ENCODE measurements around the gene IGFL1.

Gene IGFL1

DNA sequence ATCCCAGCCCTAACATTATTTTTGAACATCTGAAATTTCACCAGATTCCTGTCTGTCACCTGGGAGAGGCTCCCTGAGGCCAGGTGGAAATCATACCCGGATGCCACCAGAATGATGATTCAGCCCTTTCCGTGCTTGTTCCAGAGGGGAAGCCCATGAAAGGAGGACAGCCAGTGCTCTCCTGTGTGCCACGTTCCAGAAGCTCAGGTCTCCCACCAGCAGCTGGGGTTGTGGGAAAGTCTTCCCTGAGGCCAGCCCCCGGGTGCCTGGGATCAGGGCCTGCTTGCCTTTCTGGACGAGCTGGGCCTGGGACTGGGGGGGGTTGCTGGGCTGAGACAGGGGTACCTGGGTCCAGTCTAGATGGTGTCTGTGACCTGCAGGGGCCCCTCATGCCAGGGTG, 25.5 kb upstream of the IGFL1 start:
- WGBS, 2 donors (ENCODE audit: extremely low coverage in 2 of 2, insufficient read length in 2 of 2, insufficient replicate concordance in 1 of 2): no CpG with 5 or more reads among the region's 5 CpGs
- Histone ChIP-seq H4K8ac (ENCODE audit: low read depth, low read length) (no peak overlapping the region), H2AK5ac (ENCODE audit: low read depth, low read length) (peak overlapping the region; percentile 54)

DNA sequence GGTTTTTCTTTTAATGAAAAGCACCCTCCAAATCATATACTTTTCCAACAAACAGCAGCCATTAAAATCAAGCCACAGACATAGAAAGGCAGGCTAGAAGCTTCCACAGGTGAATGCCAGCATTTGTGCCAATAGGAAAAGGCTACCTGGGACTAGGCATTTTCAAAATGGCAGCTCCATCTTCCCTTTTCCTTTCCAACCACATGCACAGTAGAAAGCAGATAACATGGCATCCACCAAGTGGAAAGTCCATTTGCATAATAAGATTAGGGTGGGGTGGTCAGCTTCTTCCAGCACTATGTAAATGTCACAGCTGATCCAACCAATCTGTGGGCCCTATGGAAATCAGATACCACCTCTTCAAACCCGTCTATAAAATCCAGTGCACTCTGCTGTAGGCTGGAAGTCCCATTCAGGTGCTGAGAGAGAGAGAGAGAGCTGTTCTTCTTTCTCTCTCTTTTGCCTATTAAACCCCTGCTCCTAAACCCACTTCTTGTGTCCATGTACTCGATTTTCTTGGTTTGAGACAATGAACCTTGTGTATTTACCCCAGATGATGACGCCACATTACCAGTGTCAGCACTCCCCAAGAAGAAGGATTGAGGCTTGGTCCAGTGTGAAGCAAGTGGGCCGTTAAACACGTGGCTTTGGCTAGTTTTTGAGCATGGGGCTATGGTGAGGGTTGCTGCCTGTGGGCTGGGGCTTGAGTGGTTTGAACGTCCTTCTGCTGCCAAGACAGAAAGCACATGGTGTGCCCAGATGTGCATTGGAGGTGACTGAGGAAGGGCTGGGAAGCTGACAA, 24.2 kb upstream of the IGFL1 start:
- H3K4ac ChIP-seq (ENCODE audit: low read length): no peak overlapping the region
- H2BK12ac ChIP-seq (ENCODE audit: low read length): no peak overlapping the region
- no peak overlapping the region for H2AK5ac ChIP-seq (ENCODE audit: low read depth, low read length)
- H2BK5ac ChIP-seq (ENCODE audit: low read length): no peak overlapping the region
- H3K9ac ChIP-seq (ENCODE audit: low read depth, low read length, poor library complexity): no peak overlapping the region
- no peak overlapping the region for H3K4me2 ChIP-seq (ENCODE audit: insufficient read depth, low read length, poor library complexity, severe bottlenecking)
- H2BK15ac ChIP-seq (ENCODE audit: low read length): no peak overlapping the region
- no peak overlapping the region for H2BK120ac ChIP-seq (ENCODE audit: low read depth, low read length)
- no CpG with 5 or more reads among the region's 6 CpGs for WGBS, 2 donors (ENCODE audit: extremely low coverage in 2 of 2, insufficient read length in 2 of 2, insufficient replicate concordance in 1 of 2)
- no peak overlapping the region for H3K27ac ChIP-seq (replicated peaks; ENCODE audit: low read length)
- H3K14ac ChIP-seq (ENCODE audit: low read length): no peak overlapping the region
- H3K4me3 ChIP-seq (ENCODE audit: low read length in 2 of 2): no peak overlapping the region
- no peaks in the 10 kb centered on the region for H3K4me1 ChIP-seq (ENCODE audit: control insufficient read depth in 2 of 2, insufficient read depth in 1 of 2, low read depth in 1 of 2, low read length in 2 of 2)
- no peak overlapping the region for H3K18ac ChIP-seq (ENCODE audit: low read length)
- H4K91ac ChIP-seq (ENCODE audit: low read depth, low read length, poor library complexity): no peak overlapping the region
- H4K8ac ChIP-seq (ENCODE audit: low read depth, low read length): no peak overlapping the region
- peaks cover 0 to 4% of the 10 kb centered on the region in 2 donors for H3K9me3 ChIP-seq (replicated peaks in 1 of 2; ENCODE audit: control insufficient read depth in 2 of 2, insufficient read depth in 1 of 2, low read depth in 1 of 2, low read length in 2 of 2)
- H3K79me1 ChIP-seq (ENCODE audit: low read depth, low read length): no peaks in the 10 kb centered on the region
- H3K27me3 ChIP-seq (ENCODE audit: control insufficient read depth in 3 of 3, insufficient read depth in 3 of 3, low read depth in 1 of 3, low read length in 3 of 3): peaks cover 0 to 24% (median 0%) of the 10 kb centered on the region in 3 experiments
- no peak overlapping the region for H2AFZ ChIP-seq (ENCODE audit: low read length)
- H3K36me3 ChIP-seq (replicated peaks in 1 of 2; ENCODE audit: control insufficient read depth in 2 of 2, insufficient read depth in 2 of 2, low read length in 2 of 2): no peaks in the 10 kb centered on the region
- DNase-seq (ENCODE audit: low spot score): no peak
- H3K23ac ChIP-seq (ENCODE audit: low read depth, low read length, poor library complexity): no peak overlapping the region

More for the DNA sequence above, 25.5 kb upstream of the IGFL1 start:
- Histone ChIP-seq H3K23ac (ENCODE audit: low read depth, low read length, poor library complexity) (no peak overlapping the region), H2BK120ac (ENCODE audit: low read depth, low read length) (no peak overlapping the region), H3K4ac (ENCODE audit: low read length) (no peak overlapping the region), H3K18ac (ENCODE audit: low read length) (peak overlapping the region; percentile 17), H4K91ac (ENCODE audit: low read depth, low read length, poor library complexity) (no peak overlapping the region), H3K4me3 (ENCODE audit: low read length in 2 of 2) (no peak overlapping the region), H3K36me3 (replicated peaks in 1 of 2; ENCODE audit: control insufficient read depth in 2 of 2, insufficient read depth in 2 of 2, low read length in 2 of 2) (no peaks in the 10 kb centered on the region), H3K27ac (replicated peaks; ENCODE audit: low read length) (no peak overlapping the region), H3K9ac (ENCODE audit: low read depth, low read length, poor library complexity) (no peak overlapping the region), H2BK5ac (ENCODE audit: low read length) (no peak overlapping the region), H3K27me3 (ENCODE audit: control insufficient read depth in 3 of 3, insufficient read depth in 3 of 3, low read depth in 1 of 3, low read length in 3 of 3) (peaks cover 0 to 18% (median 0%) of the 10 kb centered on the region in 3 experiments), H2BK15ac (ENCODE audit: low read length) (peak overlapping the region; percentile 68), H3K14ac (ENCODE audit: low read length) (peak overlapping the region; percentile 72), H3K4me2 (ENCODE audit: insufficient read depth, low read length, poor library complexity, severe bottlenecking) (no peak overlapping the region), H3K79me1 (ENCODE audit: low read depth, low read length) (no peaks in the 10 kb centered on the region), H2BK12ac (ENCODE audit: low read length) (no peak overlapping the region), H3K4me1 (ENCODE audit: control insufficient read depth in 2 of 2, insufficient read depth in 1 of 2, low read depth in 1 of 2, low read length in 2 of 2) (no peaks in the 10 kb centered on the region), H2AFZ (ENCODE audit: low read length) (no peak overlapping the region), H3K9me3 (replicated peaks in 1 of 2; ENCODE audit: control insufficient read depth in 2 of 2, insufficient read depth in 1 of 2, low read depth in 1 of 2, low read length in 2 of 2) (peaks cover 0 to 4% of the 10 kb centered on the region in 2 donors)
- no peak for DNase-seq (ENCODE audit: low spot score)

DNA sequence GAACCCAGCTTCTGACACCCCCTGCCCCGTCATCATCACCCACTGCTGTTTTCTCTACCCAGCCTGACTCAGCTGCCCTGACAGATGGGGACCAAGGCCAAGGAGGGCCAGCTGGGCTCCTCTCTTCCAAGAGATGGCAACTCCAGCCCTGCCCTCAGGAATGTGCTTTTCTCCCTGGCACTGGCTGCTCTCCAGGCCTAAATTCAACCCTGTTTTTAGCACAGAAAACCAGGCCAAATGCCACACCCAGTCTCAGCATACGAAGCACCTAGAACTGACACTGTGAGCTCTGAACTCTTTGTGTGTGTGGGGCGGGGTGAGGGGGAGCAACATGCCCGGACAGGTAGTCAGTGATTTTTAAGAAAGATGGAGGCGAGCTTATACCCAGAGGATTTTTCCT, 23.4 kb upstream of the IGFL1 start:
- Histone ChIP-seq H2BK12ac (ENCODE audit: low read length) (no peak overlapping the region), H3K18ac (ENCODE audit: low read length) (peak overlapping the region; percentile 16), H3K4ac (ENCODE audit: low read length) (no peak overlapping the region), H2BK120ac (ENCODE audit: low read depth, low read length) (no peak overlapping the region), H3K4me1 (ENCODE audit: control insufficient read depth in 2 of 2, insufficient read depth in 1 of 2, low read depth in 1 of 2, low read length in 2 of 2) (peaks cover 0 to under 1% of the 10 kb centered on the region in 2 donors), H2BK5ac (ENCODE audit: low read length) (no peak overlapping the region), H3K36me3 (replicated peaks in 1 of 2; ENCODE audit: control insufficient read depth in 2 of 2, insufficient read depth in 2 of 2, low read length in 2 of 2) (no peaks in the 10 kb centered on the region), H3K4me2 (ENCODE audit: insufficient read depth, low read length, poor library complexity, severe bottlenecking) (no peak overlapping the region), H3K14ac (ENCODE audit: low read length) (no peak overlapping the region), H4K8ac (ENCODE audit: low read depth, low read length) (no peak overlapping the region), H2AK5ac (ENCODE audit: low read depth, low read length) (no peak overlapping the region), H3K27me3 (ENCODE audit: control insufficient read depth in 3 of 3, insufficient read depth in 3 of 3, low read depth in 1 of 3, low read length in 3 of 3) (peaks cover 0 to 25% (median 0%) of the 10 kb centered on the region in 3 experiments), H3K4me3 (ENCODE audit: low read length in 2 of 2) (no peak overlapping the region), H4K91ac (ENCODE audit: low read depth, low read length, poor library complexity) (no peak overlapping the region), H3K9ac (ENCODE audit: low read depth, low read length, poor library complexity) (no peak overlapping the region), H3K23ac (ENCODE audit: low read depth, low read length, poor library complexity) (no peak overlapping the region), H2BK15ac (ENCODE audit: low read length) (no peak overlapping the region), H3K9me3 (replicated peaks in 1 of 2; ENCODE audit: control insufficient read depth in 2 of 2, insufficient read depth in 1 of 2, low read depth in 1 of 2, low read length in 2 of 2) (peaks cover 0 to 5% of the 10 kb centered on the region in 2 donors), H3K79me1 (ENCODE audit: low read depth, low read length) (no peaks in the 10 kb centered on the region), H2AFZ (ENCODE audit: low read length) (no peak overlapping the region), H3K27ac (replicated peaks; ENCODE audit: low read length) (no peak overlapping the region)
- DNase-seq (ENCODE audit: low spot score): no peak
- no CpG with 5 or more reads among the region's 5 CpGs for WGBS, 2 donors (ENCODE audit: extremely low coverage in 2 of 2, insufficient read length in 2 of 2, insufficient replicate concordance in 1 of 2)

DNA sequence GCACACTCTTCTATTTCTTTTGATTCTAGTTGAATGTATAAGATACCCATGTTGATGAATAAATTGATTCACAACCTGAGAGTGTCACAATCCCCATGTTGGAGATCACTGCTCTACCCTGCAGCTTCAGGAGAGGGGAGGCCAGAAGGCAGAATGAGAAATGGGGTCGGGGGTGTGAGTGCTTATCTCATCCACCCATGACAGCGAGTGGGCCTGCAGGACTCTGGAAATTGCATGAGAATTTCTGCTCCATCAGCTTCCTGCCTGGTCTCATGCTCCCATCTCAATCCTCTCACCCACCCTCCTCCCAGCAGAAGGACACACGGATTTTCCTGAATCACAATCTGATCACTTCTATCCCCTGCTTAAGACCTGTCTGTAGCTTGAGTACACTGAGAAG, 22.9 kb upstream of the IGFL1 start:
- H3K4me1 ChIP-seq (ENCODE audit: control insufficient read depth in 2 of 2, insufficient read depth in 1 of 2, low read depth in 1 of 2, low read length in 2 of 2): peaks cover 0 to 3% of the 10 kb centered on the region in 2 donors
- no CpG with 5 or more reads among the region's 3 CpGs for WGBS, 2 donors (ENCODE audit: extremely low coverage in 2 of 2, insufficient read length in 2 of 2, insufficient replicate concordance in 1 of 2)

More for the DNA sequence above, 22.9 kb upstream of the IGFL1 start:
- Histone ChIP-seq H3K79me1 (ENCODE audit: low read depth, low read length) (no peaks in the 10 kb centered on the region), H2BK12ac (ENCODE audit: low read length) (no peak overlapping the region), H3K36me3 (replicated peaks in 1 of 2; ENCODE audit: control insufficient read depth in 2 of 2, insufficient read depth in 2 of 2, low read length in 2 of 2) (no peaks in the 10 kb centered on the region), H3K4me3 (ENCODE audit: low read length in 2 of 2) (no peak overlapping the region), H3K23ac (ENCODE audit: low read depth, low read length, poor library complexity) (no peak overlapping the region), H2BK15ac (ENCODE audit: low read length) (no peak overlapping the region), H3K9ac (ENCODE audit: low read depth, low read length, poor library complexity) (no peak overlapping the region), H3K14ac (ENCODE audit: low read length) (no peak overlapping the region), H4K8ac (ENCODE audit: low read depth, low read length) (no peak overlapping the region), H2AFZ (ENCODE audit: low read length) (no peak overlapping the region), H3K27ac (replicated peaks; ENCODE audit: low read length) (no peak overlapping the region), H3K27me3 (ENCODE audit: control insufficient read depth in 3 of 3, insufficient read depth in 3 of 3, low read depth in 1 of 3, low read length in 3 of 3) (peaks cover 0 to 21% (median 0%) of the 10 kb centered on the region in 3 experiments), H3K4me2 (ENCODE audit: insufficient read depth, low read length, poor library complexity, severe bottlenecking) (no peak overlapping the region), H2BK120ac (ENCODE audit: low read depth, low read length) (no peak overlapping the region), H2AK5ac (ENCODE audit: low read depth, low read length) (no peak overlapping the region), H3K4ac (ENCODE audit: low read length) (no peak overlapping the region), H2BK5ac (ENCODE audit: low read length) (no peak overlapping the region), H4K91ac (ENCODE audit: low read depth, low read length, poor library complexity) (no peak overlapping the region), H3K9me3 (replicated peaks in 1 of 2; ENCODE audit: control insufficient read depth in 2 of 2, insufficient read depth in 1 of 2, low read depth in 1 of 2, low read length in 2 of 2) (peaks cover 0 to 5% of the 10 kb centered on the region in 2 donors), H3K18ac (ENCODE audit: low read length) (no peak overlapping the region)
- DNase-seq (ENCODE audit: low spot score): no peak

All from neuronal stem cell (in vitro differentiated cells).